Activated CD8-positive, alpha-beta T cell treated with anti-CD3 and anti-CD28 coated beads for 36 hours (primary cell): Measurements from ENCODE around the gene RAC2. TPM values are rescaled to one million over a fixed set of nuclear protein-coding genes. Genes with fewer than 3 reads are reported as not detected.

Experiments
- ATAC-seq: fragments of 200-7000 bp; cut with Tn5 transposase; one replicate; pipeline ENCODE4 v1.10.0; 2021; ENCODE audit warnings: mild to moderate bottlenecking, moderate library complexity
- CTCF ChIA-PET: fragments of 350-600 bp; sonication (Branson Sonifier 250); formaldehyde crosslinking; loops from one replicate; lab custom pipeline; 2021; ENCODE audit warnings: antibody characterized with exemption; lab: Charles Lee
- POLR2A ChIA-PET: fragments of 350-600 bp; sonication (Branson Sonifier 250); formaldehyde crosslinking; loops from one replicate; lab custom pipeline; 2021; ENCODE audit warnings: antibody characterized with exemption; lab: Charles Lee
- DNase-seq: peaks from one replicate; pipeline ENCODE4 v3.0.0-alpha.2; 2020
- H3K27ac Mint-ChIP-seq: one replicate; pipeline ENCODE4 v1.8.0; 2021; ENCODE audit warnings: mild to moderate bottlenecking, mixed read lengths
- H3K27me3 Mint-ChIP-seq: one replicate; pipeline ENCODE4 v1.8.0; 2021; ENCODE audit warnings: mixed read lengths
- H3K36me3 Mint-ChIP-seq: one replicate; pipeline ENCODE4 v1.8.0; 2021; ENCODE audit warnings: low read depth, mixed read lengths
- H3K4me1 Mint-ChIP-seq: one replicate; pipeline ENCODE4 v1.8.0; 2021; ENCODE audit warnings: low read depth, mixed read lengths
- H3K4me3 Mint-ChIP-seq: one replicate; pipeline ENCODE4 v1.8.0; 2021; ENCODE audit warnings: mild to moderate bottlenecking, moderate library complexity, mixed read lengths
- H3K9me3 Mint-ChIP-seq: one replicate; pipeline ENCODE4 v1.8.0; 2021; ENCODE audit warnings: mixed read lengths
- CTCF ChIP-seq: fragments of 200-600 bp; IDR thresholded peaks from one replicate; pipeline ENCODE4 v1.8.0; 2022; ENCODE audit warnings: antibody characterized with exemption, mild to moderate bottlenecking
- intact Hi-C: fragments of 100-400 bp; cut with micrococcal nuclease; formaldehyde crosslinking; loops from one replicate; pipeline ENCODE4 v1.10.0; 2022
- total RNA-seq, 2 experiments: library from RNA; stranded (reverse); gene quantifications; one replicate each; pipeline ENCODE4 v1.2.3, GENCODE V29; 2021

RAC2 gene
- total RNA-seq, 2 experiments from 2014 or later: 699 to 717 TPM

- no peak overlapping the region for H3K27ac Mint-ChIP-seq
- peaks cover 81% of the 10 kb centered on the region for H3K4me1 Mint-ChIP-seq
- intact Hi-C loops: no loop called here
- CTCF ChIA-PET: interaction anchor here (1.1 kb wide), 1 partner anchor 30 kb away, joined by 3 read pairs; no protein-coding TSS in a partner anchor
- POLR2A ChIA-PET: no interaction called here
- peaks cover 38% of the 10 kb centered on the region for H3K36me3 Mint-ChIP-seq
- peaks cover 2% of the 10 kb centered on the region for H3K9me3 Mint-ChIP-seq
- DNase-seq: no peak
- no peak for TF ChIP-seq CTCF
- H3K27me3 Mint-ChIP-seq: no peaks in the 10 kb centered on the region
- no peak overlapping the region for H3K4me3 Mint-ChIP-seq
- no peak for ATAC-seq
Measured at GRCh38 chr22:37290737-37291136, 46.7 kb upstream of the RAC2 start.

- ChIA-PET POLR2A (interaction anchor here (0.8 to 0.9 kb wide), 2 partner anchors 47 to 59 kb away, joined by 3 read pairs; no protein-coding TSS in a partner anchor), CTCF (interaction anchor here (1.1 kb wide), 3 partner anchors 9 to 27 kb away, joined by 3 to 4 read pairs (median 4); no protein-coding TSS in a partner anchor)
- Mint-ChIP-seq H3K9me3 (peaks cover 2% of the 10 kb centered on the region), H3K27me3 (no peaks in the 10 kb centered on the region), H3K4me1 (peaks cover 77% of the 10 kb centered on the region), H3K4me3 (no peak overlapping the region), H3K27ac (peak overlapping the region; percentile 43), H3K36me3 (peaks cover 38% of the 10 kb centered on the region)
- peak; percentile 45 for DNase-seq
- no peak for TF ChIP-seq CTCF
- peak; percentile 15 for ATAC-seq
- intact Hi-C loops: no loop called here
Measured at GRCh38 chr22:37289156-37289735, 45.2 kb upstream of the RAC2 start.

GRCh38 chr22:37288521-37288920, 44.5 kb upstream of the RAC2 start:
- peaks cover 78% of the 10 kb centered on the region for H3K4me1 Mint-ChIP-seq
- H3K36me3 Mint-ChIP-seq: peaks cover 39% of the 10 kb centered on the region
- CTCF ChIA-PET: interaction anchor here (0.6 kb wide), 1 partner anchor 330 kb away, joined by 3 read pairs; no protein-coding TSS in a partner anchor
- H3K27ac Mint-ChIP-seq: peak overlapping the region; percentile 43
- intact Hi-C loops: no loop called here
- H3K4me3 Mint-ChIP-seq: no peak overlapping the region
- POLR2A ChIA-PET: interaction anchor here (0.7 to 1.0 kb wide), 2 partner anchors 11 to 133 kb away, joined by 3 read pairs; no protein-coding TSS in a partner anchor
- DNase-seq (no peak), ATAC-seq (no peak)
- H3K9me3 Mint-ChIP-seq: peaks cover 2% of the 10 kb centered on the region
- TF ChIP-seq CTCF: no peak
- H3K27me3 Mint-ChIP-seq: no peaks in the 10 kb centered on the region

DNA sequence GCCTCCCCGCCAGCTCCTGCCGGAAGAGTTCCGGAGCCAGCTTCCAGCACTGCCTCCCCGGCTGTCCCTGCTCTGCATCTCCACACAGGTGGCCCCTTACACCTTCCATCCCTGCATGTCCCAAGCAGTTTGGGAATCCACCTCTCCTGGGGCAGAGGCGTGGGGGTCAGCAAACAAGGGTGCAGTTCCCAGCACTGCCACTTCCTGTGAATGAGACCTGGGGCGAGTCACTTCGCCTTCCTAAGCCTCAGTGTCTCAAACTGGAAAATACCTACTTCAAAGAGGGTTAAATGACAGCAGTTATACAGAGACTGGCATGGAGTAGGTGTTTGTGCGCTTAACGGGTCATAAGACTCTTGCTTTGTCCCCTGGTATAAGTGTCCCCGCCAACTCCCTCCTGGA, 43.5 kb upstream of the RAC2 start:
- Mint-ChIP-seq H3K27ac (peak overlapping the region; percentile 60), H3K27me3 (no peaks in the 10 kb centered on the region), H3K4me1 (peaks cover 77% of the 10 kb centered on the region), H3K4me3 (no peak overlapping the region), H3K9me3 (peaks cover 2% of the 10 kb centered on the region), H3K36me3 (peaks cover 32% of the 10 kb centered on the region)
- DNase-seq (no peak), ATAC-seq (peak; percentile 21)
- no peak for TF ChIP-seq CTCF
- ChIA-PET CTCF (interaction anchor here (1.0 to 1.9 kb wide), 6 partner anchors 9 to 141 kb away, joined by 3 to 7 read pairs (median 4); no protein-coding TSS in a partner anchor), POLR2A (interaction anchor here (0.7 to 1.1 kb wide), 6 partner anchors 9 to 64 kb away, joined by 3 to 7 read pairs (median 3); no protein-coding TSS in a partner anchor)
- intact Hi-C loops: no loop called here

- intact Hi-C loops: no loop called here
- Mint-ChIP-seq H3K27me3 (no peaks in the 10 kb centered on the region), H3K9me3 (no peaks in the 10 kb centered on the region), H3K27ac (no peak overlapping the region), H3K4me3 (no peak overlapping the region), H3K4me1 (peaks cover 75% of the 10 kb centered on the region), H3K36me3 (peaks cover 16% of the 10 kb centered on the region)
- ATAC-seq (no peak), DNase-seq (no peak)
- ChIA-PET CTCF (interaction anchor here (1.9 kb wide), 1 partner anchor 25 kb away, joined by 7 read pairs; no protein-coding TSS in a partner anchor), POLR2A (interaction anchor here (0.7 to 1.7 kb wide), 3 partner anchors 9 to 14 kb away, joined by 3 to 4 read pairs (median 4); no protein-coding TSS in a partner anchor)
- TF ChIP-seq CTCF: no peak
Measured at GRCh38 chr22:37285937-37286336, 41.9 kb upstream of the RAC2 start.
